ENCODE results near the gene PDE6A.

DNA sequence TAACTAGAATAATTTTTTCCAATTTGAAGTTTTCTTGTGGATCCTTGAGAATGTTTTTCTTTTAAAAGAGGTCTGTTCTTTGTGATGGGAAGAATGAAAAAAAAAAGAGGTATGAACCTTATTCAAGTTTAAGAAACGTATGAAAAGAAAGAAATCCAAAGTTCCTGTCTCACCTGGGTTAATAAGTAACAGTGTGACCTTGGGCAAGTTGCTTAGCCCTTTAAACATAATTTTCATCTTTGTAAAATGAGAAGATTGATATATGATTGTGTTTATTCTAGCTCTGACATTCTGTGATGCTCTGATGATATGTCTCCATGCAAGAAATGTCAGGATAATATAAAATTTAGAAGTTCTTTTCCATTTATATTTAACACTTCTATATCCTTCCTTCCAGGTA is 35.3 kb upstream of the PDE6A start:
- TF ChIP-seq ZNF24 (tag by site-specific recombination; IDR thresholded peaks at IDR 0.05) = no peak
- TF ChIP-seq, protein P1, sequence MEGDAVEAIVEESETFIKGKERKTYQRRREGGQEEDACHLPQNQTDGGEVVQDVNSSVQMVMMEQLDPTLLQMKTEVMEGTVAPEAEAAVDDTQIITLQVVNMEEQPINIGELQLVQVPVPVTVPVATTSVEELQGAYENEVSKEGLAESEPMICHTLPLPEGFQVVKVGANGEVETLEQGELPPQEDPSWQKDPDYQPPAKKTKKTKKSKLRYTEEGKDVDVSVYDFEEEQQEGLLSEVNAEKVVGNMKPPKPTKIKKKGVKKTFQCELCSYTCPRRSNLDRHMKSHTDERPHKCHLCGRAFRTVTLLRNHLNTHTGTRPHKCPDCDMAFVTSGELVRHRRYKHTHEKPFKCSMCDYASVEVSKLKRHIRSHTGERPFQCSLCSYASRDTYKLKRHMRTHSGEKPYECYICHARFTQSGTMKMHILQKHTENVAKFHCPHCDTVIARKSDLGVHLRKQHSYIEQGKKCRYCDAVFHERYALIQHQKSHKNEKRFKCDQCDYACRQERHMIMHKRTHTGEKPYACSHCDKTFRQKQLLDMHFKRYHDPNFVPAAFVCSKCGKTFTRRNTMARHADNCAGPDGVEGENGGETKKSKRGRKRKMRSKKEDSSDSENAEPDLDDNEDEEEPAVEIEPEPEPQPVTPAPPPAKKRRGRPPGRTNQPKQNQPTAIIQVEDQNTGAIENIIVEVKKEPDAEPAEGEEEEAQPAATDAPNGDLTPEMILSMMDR (tag by site-specific recombination; IDR thresholded peaks at IDR 0.05) = no peak
- TF ChIP-seq ZNF501 (tag by site-specific recombination; IDR thresholded peaks at IDR 0.05) = no peak
- TF ChIP-seq ZNF202 (tag by site-specific recombination; IDR thresholded peaks at IDR 0.05; ENCODE audit: borderline replicate concordance) = no peak
- no peak for TF ChIP-seq ZNF133 (tag by site-specific recombination; IDR thresholded peaks at IDR 0.05)
- TF ChIP-seq ZNF621 (tag by site-specific recombination; IDR thresholded peaks at IDR 0.05) = no peak
- TF ChIP-seq, protein P2, sequence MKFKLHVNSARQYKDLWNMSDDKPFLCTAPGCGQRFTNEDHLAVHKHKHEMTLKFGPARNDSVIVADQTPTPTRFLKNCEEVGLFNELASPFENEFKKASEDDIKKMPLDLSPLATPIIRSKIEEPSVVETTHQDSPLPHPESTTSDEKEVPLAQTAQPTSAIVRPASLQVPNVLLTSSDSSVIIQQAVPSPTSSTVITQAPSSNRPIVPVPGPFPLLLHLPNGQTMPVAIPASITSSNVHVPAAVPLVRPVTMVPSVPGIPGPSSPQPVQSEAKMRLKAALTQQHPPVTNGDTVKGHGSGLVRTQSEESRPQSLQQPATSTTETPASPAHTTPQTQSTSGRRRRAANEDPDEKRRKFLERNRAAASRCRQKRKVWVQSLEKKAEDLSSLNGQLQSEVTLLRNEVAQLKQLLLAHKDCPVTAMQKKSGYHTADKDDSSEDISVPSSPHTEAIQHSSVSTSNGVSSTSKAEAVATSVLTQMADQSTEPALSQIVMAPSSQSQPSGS (tag by site-specific recombination; IDR thresholded peaks at IDR 0.05; ENCODE audit: low read depth) = no peak
- no peak for TF ChIP-seq GLIS1 (tag by site-specific recombination; IDR thresholded peaks at IDR 0.05)
- TF ChIP-seq ZNF623 (tag by site-specific recombination; IDR thresholded peaks at IDR 0.05) = no peak
- no peak for TF ChIP-seq ZNF768 (tag by site-specific recombination; IDR thresholded peaks at IDR 0.05)
- no peak for TF ChIP-seq ZBTB1 (tag by site-specific recombination; IDR thresholded peaks at IDR 0.05)
- TF ChIP-seq MYNN (tag by site-specific recombination; IDR thresholded peaks at IDR 0.05; ENCODE audit: borderline replicate concordance) = no peak
- TF ChIP-seq ZNF112 (tag by site-specific recombination; IDR thresholded peaks at IDR 0.05) = no peak

Measured in HEK293 (cell line).